ENCODE results near the gene SERPIND1.

- TF ChIP-seq CTCF (IDR thresholded peaks at IDR 0.05; ENCODE audit: control extremely low read depth in 1 of 3, insufficient read depth in 1 of 3, low read depth in 1 of 3, low read length in 3 of 3) (no peak), FOSL1 (IDR thresholded peaks at IDR 0.05; ENCODE audit: insufficient read depth, low read depth, low read length) (no peak), CBX5 (IDR thresholded peaks at IDR 0.05; ENCODE audit: low read depth, low read length) (no peak), POLR2AphosphoS5 (IDR thresholded peaks at IDR 0.05; ENCODE audit: low read depth, low read length) (no peak), GABPA (IDR thresholded peaks at IDR 0.05; ENCODE audit: borderline replicate concordance, insufficient read depth, low read length) (no peak), EP300 (IDR thresholded peaks at IDR 0.05; ENCODE audit: borderline replicate concordance in 1 of 2, low read depth in 2 of 2, low read length in 2 of 2) (no peak), RBBP5 (IDR thresholded peaks at IDR 0.05; ENCODE audit: borderline replicate concordance, low read depth, low read length) (no peak), SIN3A (conservative IDR thresholded peaks at IDR 0.05 in 1 of 2, IDR thresholded peaks at IDR 0.05 in 1 of 2; ENCODE audit: low read depth in 1 of 2, low read length in 2 of 2) (no peak), ZNF274 (IDR thresholded peaks at IDR 0.05; ENCODE audit: borderline replicate concordance, extremely low read depth, low read length) (no peak), HDAC2 (IDR thresholded peaks at IDR 0.05; ENCODE audit: borderline replicate concordance in 1 of 2, low read depth in 2 of 2, low read length in 2 of 2) (no peak)
These were observed 45.3 kb upstream of the SERPIND1 start for GRCh38 chr22:20728523-20729190.

Data from H1 (cell line).